GM12891 (cell line): ENCODE measurements around the gene ADIPOR2.
"Not testable (repeated sequence)": the region's sequence is repeated elsewhere in the genome, so short reads cannot be mapped to it uniquely, and the experiment has no call there.

ENCODE experiments used
- POLR2A ChIP-seq: IDR thresholded peaks from 2 replicates; pipeline ENCODE4 v1.6.1; 2011; ENCODE audit warnings: low read depth, low read length, control low read depth
- POLR2AphosphoS5 ChIP-seq: IDR thresholded peaks from 2 replicates; pipeline ENCODE4 v1.6.1; 2011; ENCODE audit warnings: low read depth, low read length, control low read depth
- POU2F2 ChIP-seq: IDR thresholded peaks from 2 replicates; pipeline ENCODE4 v1.6.1; 2011; ENCODE audit warnings: low read depth, mild to moderate bottlenecking, control low read depth, low read length, moderate library complexity
- SPI1 ChIP-seq: IDR thresholded peaks from 2 replicates; pipeline ENCODE4 v1.6.1; 2011; ENCODE audit warnings: low read depth, low read length, control low read depth
- TAF1 ChIP-seq: IDR thresholded peaks from 2 replicates; pipeline ENCODE4 v1.6.1; 2011; ENCODE audit warnings: low read depth, low read length, control low read depth

GRCh38 chr12:1712305-1712704, 21.4 kb downstream of the ADIPOR2 start:
- not testable (repeated sequence) for TF ChIP-seq POLR2A, TAF1, POU2F2, POLR2AphosphoS5, SPI1
